Tibial nerve (tissue), 4 donors: Measurements from ENCODE around the gene TCEAL3. TPM values are rescaled to one million over a fixed set of nuclear protein-coding genes. Genes with fewer than 3 reads are reported as not detected.
A peak's percentile ranks its signal among the peaks of the same experiment; 100 is the strongest.

ENCODE experiments used
- DNase-seq, 2 donors: peaks; one replicate each; pipeline ENCODE4 v3.0.0-alpha.2; 2019; ENCODE audit warnings: low spot score in 2 of 2
- H3K27ac ChIP-seq, 4 donors: fragments of 200-600 bp; sonication (generic) in 3 of 4; one replicate each; pipeline ENCODE4 v1.5.1; 2017 to 2019; ENCODE audit warnings: mild to moderate bottlenecking in 1 of 4
- H3K27me3 ChIP-seq, 2 donors: fragments of 200-600 bp; sonication (generic) in 1 of 2; one replicate each; pipeline versions ENCODE4 v1.5.1 to v1.6.0; 2017 to 2019
- H3K36me3 ChIP-seq, 3 donors: fragments of 200-600 bp; sonication (generic); one replicate each; pipeline ENCODE4 v1.5.1; 2018 to 2019
- H3K4me1 ChIP-seq, 4 donors: fragments of 200-600 bp; sonication (generic) in 3 of 4; one replicate each; pipeline ENCODE4 v1.5.1; 2017 to 2019
- H3K4me3 ChIP-seq, 4 donors: fragments of 200-600 bp; sonication (generic) in 3 of 4; one replicate each; pipeline ENCODE4 v1.5.1; 2017 to 2019; ENCODE audit warnings: mild to moderate bottlenecking in 1 of 4, moderate library complexity in 1 of 4
- H3K9me3 ChIP-seq, 4 donors: fragments of 200-600 bp; sonication (generic) in 3 of 4; one replicate each; pipeline ENCODE4 v1.5.1; 2017 to 2019
- EP300 ChIP-seq, 2 donors: sonication (generic); formaldehyde crosslinking; IDR thresholded peaks; one replicate each; pipeline ENCODE4 v1.6.1; 2017; ENCODE audit warnings: antibody characterized with exemption in 2 of 2, mild to moderate bottlenecking in 1 of 2
- POLR2A ChIP-seq, 2 donors: fragments of 450-650 bp; IDR thresholded peaks; one replicate each; pipeline ENCODE4 v1.6.1; 2017; ENCODE audit warnings: antibody characterized with exemption in 2 of 2, mild to moderate bottlenecking in 2 of 2, moderate library complexity in 2 of 2
- WGBS, 2 donors: methylation state at CpG; one replicate each; pipeline ENCODE4 v1.1.5; 2018; 5-methylcytosine and 5-hydroxymethylcytosine counted together
- total RNA-seq, 4 donors: library from RNA; depleted of rRNA; stranded (reverse); fragments of >200 nt; gene quantifications; one replicate each; pipeline ENCODE4 v1.1.0, GENCODE V29; 2016
- TF ChIP-seq, protein P1 (sequence below), 5 experiments: fragments of 200-600 bp in 3 of 5; fragments of 450-650 bp in 2 of 5; sonication (generic) in 3 of 5; IDR thresholded peaks; one replicate each; pipeline ENCODE4 v1.5.1; 2016 to 2019; ENCODE audit warnings: antibody characterized with exemption in 5 of 5, mild to moderate bottlenecking in 3 of 5, moderate library complexity in 2 of 5

Gene TCEAL3
- total RNA-seq, result 10 to 100 TPM; 23.4 to 52.7 (median 37.1) TPM

DNA sequence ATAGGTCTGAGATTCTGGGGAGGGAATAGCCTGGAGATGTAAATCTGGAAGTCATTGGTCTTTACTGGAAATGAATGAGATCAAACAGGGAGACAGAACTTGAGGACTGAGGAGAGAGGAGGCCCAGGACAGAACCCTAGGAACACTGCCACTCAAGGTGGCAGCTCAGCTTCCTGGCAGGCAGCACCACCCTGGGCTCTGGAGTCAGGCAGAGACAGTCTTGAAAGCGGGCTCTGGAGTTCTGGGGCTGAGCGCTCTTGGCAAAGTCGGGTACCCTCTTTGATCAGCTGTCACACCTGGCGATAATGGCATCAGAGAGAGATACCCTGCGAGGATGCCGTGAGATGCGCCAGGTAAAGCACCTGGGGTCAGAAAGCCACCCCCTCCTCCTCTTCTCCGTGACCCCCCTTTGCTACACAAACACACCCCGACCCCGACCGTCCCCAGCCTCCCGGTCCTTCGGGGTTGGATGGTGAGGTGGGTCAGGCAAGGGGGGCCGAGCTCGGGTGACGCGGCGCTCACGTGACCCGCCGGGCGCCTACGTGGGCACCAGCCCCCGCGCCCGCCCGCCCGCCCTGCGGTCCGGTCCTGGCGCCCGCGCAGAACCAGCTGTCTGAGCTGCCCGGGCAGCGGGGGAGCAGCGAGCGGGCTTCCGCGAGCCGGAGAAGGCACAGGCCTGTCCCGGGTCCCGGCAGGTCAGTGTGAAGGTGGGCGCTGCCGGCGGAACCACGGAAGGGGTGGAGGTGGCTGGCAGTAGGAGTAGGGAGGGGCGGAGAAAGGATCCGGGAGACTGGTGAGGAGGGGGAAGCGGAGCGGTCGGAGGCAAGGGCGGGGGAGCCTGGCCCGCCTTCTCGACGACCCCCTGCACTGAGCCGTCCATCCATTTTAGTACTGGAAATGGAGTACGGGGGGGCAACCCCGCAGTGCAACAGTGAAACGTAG is at the start of gene TCEAL3:
TCEAL3 (plus strand) TSS at position 600 of the 942 bp plus-strand sequence. CDS start 1,102 bp downstream, outside the sequence.
- Histone ChIP-seq H3K4me3 (peak within 1 kb of the TSS; percentile 58 to 74 (median 68)), H3K4me1 (no peaks in the 10 kb centered on the region), H3K36me3 (no peaks in the 10 kb centered on the region), H3K27me3 (peaks cover 0 to 13% of the 10 kb centered on the region in 2 donors), H3K9me3 (no peaks in the 10 kb centered on the region), H3K27ac (peak within 1 kb of the TSS; percentile 83 to 97 (median 93))
- TF ChIP-seq POLR2A (IDR thresholded peaks at IDR 0.05), result peak in 1 of 2 donors; percentile 52
- peak in 1 of 2 donors; percentile 54 for TF ChIP-seq EP300 (IDR thresholded peaks at IDR 0.05)
- TF ChIP-seq, protein P1, sequence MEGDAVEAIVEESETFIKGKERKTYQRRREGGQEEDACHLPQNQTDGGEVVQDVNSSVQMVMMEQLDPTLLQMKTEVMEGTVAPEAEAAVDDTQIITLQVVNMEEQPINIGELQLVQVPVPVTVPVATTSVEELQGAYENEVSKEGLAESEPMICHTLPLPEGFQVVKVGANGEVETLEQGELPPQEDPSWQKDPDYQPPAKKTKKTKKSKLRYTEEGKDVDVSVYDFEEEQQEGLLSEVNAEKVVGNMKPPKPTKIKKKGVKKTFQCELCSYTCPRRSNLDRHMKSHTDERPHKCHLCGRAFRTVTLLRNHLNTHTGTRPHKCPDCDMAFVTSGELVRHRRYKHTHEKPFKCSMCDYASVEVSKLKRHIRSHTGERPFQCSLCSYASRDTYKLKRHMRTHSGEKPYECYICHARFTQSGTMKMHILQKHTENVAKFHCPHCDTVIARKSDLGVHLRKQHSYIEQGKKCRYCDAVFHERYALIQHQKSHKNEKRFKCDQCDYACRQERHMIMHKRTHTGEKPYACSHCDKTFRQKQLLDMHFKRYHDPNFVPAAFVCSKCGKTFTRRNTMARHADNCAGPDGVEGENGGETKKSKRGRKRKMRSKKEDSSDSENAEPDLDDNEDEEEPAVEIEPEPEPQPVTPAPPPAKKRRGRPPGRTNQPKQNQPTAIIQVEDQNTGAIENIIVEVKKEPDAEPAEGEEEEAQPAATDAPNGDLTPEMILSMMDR (IDR thresholded peaks at IDR 0.05), result no peak
- peak; percentile 31 for DNase-seq
- 21% methylated on average over 53 of the region's 59 CpGs; no CpG with 5 or more reads in 1 of the 2 donors for WGBS, 2 donors

- H3K27me3 ChIP-seq, result peaks cover 0 to 22% of the 10 kb centered on the region in 2 donors
- no peaks in the 10 kb centered on the region for H3K4me1 ChIP-seq
- TF ChIP-seq, protein P1 (IDR thresholded peaks at IDR 0.05), result no peak
- TF ChIP-seq POLR2A (IDR thresholded peaks at IDR 0.05) (no peak), EP300 (IDR thresholded peaks at IDR 0.05) (no peak)
- H3K4me3 ChIP-seq, result no peak overlapping the region
- DNase-seq, result no peak
- no peaks in the 10 kb centered on the region for H3K36me3 ChIP-seq
- no peaks in the 10 kb centered on the region for H3K9me3 ChIP-seq
- 27 to 42% methylated on average over 1 of the region's 1 CpG for WGBS, 2 donors
- no peak overlapping the region for H3K27ac ChIP-seq
Observed at GRCh38 chrX:103560256-103560655, 47.5 kb upstream of the TCEAL3 start.

- peaks cover 0 to 18% of the 10 kb centered on the region in 2 donors for H3K27me3 ChIP-seq
- no peaks in the 10 kb centered on the region for H3K4me1 ChIP-seq
- no peaks in the 10 kb centered on the region for H3K9me3 ChIP-seq
- H3K4me3 ChIP-seq, result no peak overlapping the region
- 69 to 90% methylated on average over 2 of the region's 2 CpGs for WGBS, 2 donors
- DNase-seq, result no peak
- H3K36me3 ChIP-seq, result no peaks in the 10 kb centered on the region
- no peak overlapping the region for H3K27ac ChIP-seq
- TF ChIP-seq EP300 (IDR thresholded peaks at IDR 0.05), result no peak
- no peak for TF ChIP-seq POLR2A (IDR thresholded peaks at IDR 0.05)
- TF ChIP-seq, protein P1 (IDR thresholded peaks at IDR 0.05), result no peak
Observed at GRCh38 chrX:103562801-103563200, 45.0 kb upstream of the TCEAL3 start.

DNA sequence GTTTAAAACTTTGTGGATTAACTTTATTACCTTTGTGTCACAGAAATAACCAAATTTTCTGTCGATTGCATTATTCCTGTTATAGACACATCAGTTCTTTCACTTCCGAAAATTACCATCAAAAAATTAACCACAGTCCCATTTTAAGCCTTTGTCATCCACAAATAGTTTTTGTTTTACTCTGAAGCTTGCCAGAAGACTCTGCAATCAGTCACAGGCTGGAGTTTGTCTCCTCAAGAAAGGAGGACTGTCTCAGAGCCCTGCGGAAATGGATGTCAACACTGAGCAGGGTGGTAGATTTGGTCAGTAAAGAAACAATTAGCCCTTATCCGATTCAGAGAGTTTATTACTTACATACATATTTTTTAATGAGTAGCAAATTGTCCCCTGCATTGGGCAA is 42.6 kb upstream of the TCEAL3 start:
- no peak overlapping the region for H3K4me3 ChIP-seq
- no peaks in the 10 kb centered on the region for H3K36me3 ChIP-seq
- TF ChIP-seq, protein P1 (IDR thresholded peaks at IDR 0.05), result no peak
- peak in 1 of 2 donors; percentile 25 for TF ChIP-seq EP300 (IDR thresholded peaks at IDR 0.05)
- no peaks in the 10 kb centered on the region for H3K9me3 ChIP-seq
- peaks cover 0 to 12% of the 10 kb centered on the region in 2 donors for H3K27me3 ChIP-seq
- H3K27ac ChIP-seq, result peak overlapping the region in 3 of 4 donors; percentile 13 to 72 (median 26)
- H3K4me1 ChIP-seq, result no peaks in the 10 kb centered on the region
- WGBS, 2 donors, result 52 to 62% methylated on average over 3 to 4 of the region's 4 CpGs
- no peak for DNase-seq

DNA sequence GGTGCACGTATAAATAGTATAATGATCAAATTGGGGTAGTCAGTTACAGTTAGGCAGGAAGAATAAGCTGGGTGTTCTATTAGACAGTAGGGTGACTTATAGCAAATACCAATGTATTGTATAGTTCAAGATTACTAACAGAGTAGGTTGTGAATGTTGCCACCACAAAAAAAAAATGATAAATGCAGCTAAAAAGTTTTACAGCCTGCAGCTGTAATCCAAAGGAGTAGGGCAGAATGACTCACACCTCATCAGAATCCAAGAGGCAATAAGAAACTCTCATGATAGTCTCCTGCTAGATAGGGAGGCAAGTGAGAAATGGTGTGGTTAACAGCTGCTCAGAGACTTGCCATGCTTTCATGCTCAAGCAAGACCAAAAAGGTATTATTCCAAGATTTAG is 42.0 kb upstream of the TCEAL3 start:
- Histone ChIP-seq H3K9me3 (no peaks in the 10 kb centered on the region), H3K27me3 (peaks cover 0 to 12% of the 10 kb centered on the region in 2 donors), H3K4me3 (no peak overlapping the region), H3K27ac (peak overlapping the region in 2 of 4 donors; percentile 37 to 72), H3K36me3 (no peaks in the 10 kb centered on the region), H3K4me1 (no peaks in the 10 kb centered on the region)
- 11 to 45% methylated on average over 1 of the region's 1 CpG for WGBS, 2 donors
- TF ChIP-seq, protein P1 (IDR thresholded peaks at IDR 0.05), result no peak
- TF ChIP-seq EP300 (IDR thresholded peaks at IDR 0.05) (no peak), POLR2A (IDR thresholded peaks at IDR 0.05) (no peak)
- DNase-seq, result no peak
